Vagina (tissue), 2 donors: Measurements from ENCODE around the gene MTMR12.

Experiments used
- CTCF ChIP-seq, 3 experiments: fragments of 450-650 bp in 2 of 3; fragments of 200-600 bp in 1 of 3; sonication (generic) in 1 of 3; IDR thresholded peaks; one replicate each; pipeline ENCODE4 v1.5.1; 2017 to 2019; ENCODE audit warnings: antibody characterized with exemption in 3 of 3, mild to moderate bottlenecking in 2 of 3, moderate library complexity in 2 of 3
- POLR2A ChIP-seq, 2 donors: fragments of 450-650 bp; IDR thresholded peaks; one replicate each; pipeline ENCODE4 v1.6.1; 2017; ENCODE audit warnings: antibody characterized with exemption in 2 of 2, mild to moderate bottlenecking in 2 of 2, moderate library complexity in 2 of 2
- POLR2AphosphoS5 ChIP-seq, 2 donors: sonication (generic); formaldehyde crosslinking; IDR thresholded peaks; one replicate each; pipeline ENCODE4 v1.9.0; 2017; ENCODE audit warnings: antibody characterized with exemption in 2 of 2, mild to moderate bottlenecking in 2 of 2, low read depth in 1 of 2; ENCODE audit not compliant: insufficient read depth in 1 of 2

DNA sequence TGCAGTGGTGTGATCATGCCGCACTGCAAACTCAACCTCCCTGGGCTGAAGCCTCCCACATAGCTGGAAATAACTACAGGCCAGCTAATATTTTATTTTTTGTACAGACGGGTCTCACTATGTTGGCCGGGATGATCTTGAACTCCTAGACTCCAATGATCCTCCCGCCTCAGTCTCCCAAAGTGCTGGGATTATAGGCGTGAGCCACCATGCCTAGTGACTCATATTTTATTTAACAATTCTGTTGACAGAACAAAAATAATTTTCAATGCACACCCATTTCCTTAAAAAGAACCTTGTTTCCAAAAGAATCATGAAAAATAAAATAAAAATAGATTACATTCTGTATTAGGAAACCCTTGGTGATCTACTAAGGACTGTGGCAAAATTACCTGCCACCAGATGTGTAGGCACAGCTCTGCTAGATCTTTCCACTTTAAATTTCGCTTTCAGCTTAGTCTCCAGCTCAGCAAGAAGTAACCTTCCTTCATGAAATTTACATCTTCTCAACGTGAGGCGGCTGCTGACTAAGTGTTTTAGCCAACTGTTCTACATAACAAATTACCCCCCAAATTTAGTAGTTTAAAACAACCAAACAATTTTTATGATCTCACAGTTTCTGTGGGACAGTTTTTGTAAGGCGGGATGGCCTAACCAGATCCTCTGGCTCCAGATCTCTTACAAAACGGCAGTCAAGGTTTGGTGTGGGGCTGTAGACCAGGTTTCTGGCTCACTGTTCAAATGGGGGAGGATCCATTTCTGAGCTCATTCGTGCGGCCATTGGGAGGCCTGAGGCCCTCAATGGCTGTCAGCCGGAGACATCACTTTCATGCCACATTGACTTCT lies 106.0 kb downstream of the MTMR12 start:
- TF ChIP-seq CTCF (IDR thresholded peaks at IDR 0.05) (no peak), POLR2A (IDR thresholded peaks at IDR 0.05) (no peak), POLR2AphosphoS5 (IDR thresholded peaks at IDR 0.05; ENCODE audit: insufficient read depth in 1 of 2, low read depth in 1 of 2) (no peak)
